Measurements from ENCODE around the gene RPL39L. TPM values are rescaled to one million over a fixed set of nuclear protein-coding genes. Genes with fewer than 3 reads are reported as not detected.
A peak's percentile ranks its signal among the peaks of the same experiment; 100 is the strongest.
"Not testable (repeated sequence)": the region's sequence is repeated elsewhere in the genome, so short reads cannot be mapped to it uniquely, and the experiment has no call there.

The RPL39L gene
- total RNA-seq (2014; rRNA removed; shearing (Covaris generic)), result 33.8 and 35.6 TPM in 2 replicates
- 26.0 and 32.5 TPM in 2 replicates for polyA plus RNA-seq (2015; cell fraction: cytosol; rRNA removed)
- 0.87 and 9.3 TPM in 2 replicates for polyA plus RNA-seq (2015; cell fraction: nucleus; rRNA removed)

DNA sequence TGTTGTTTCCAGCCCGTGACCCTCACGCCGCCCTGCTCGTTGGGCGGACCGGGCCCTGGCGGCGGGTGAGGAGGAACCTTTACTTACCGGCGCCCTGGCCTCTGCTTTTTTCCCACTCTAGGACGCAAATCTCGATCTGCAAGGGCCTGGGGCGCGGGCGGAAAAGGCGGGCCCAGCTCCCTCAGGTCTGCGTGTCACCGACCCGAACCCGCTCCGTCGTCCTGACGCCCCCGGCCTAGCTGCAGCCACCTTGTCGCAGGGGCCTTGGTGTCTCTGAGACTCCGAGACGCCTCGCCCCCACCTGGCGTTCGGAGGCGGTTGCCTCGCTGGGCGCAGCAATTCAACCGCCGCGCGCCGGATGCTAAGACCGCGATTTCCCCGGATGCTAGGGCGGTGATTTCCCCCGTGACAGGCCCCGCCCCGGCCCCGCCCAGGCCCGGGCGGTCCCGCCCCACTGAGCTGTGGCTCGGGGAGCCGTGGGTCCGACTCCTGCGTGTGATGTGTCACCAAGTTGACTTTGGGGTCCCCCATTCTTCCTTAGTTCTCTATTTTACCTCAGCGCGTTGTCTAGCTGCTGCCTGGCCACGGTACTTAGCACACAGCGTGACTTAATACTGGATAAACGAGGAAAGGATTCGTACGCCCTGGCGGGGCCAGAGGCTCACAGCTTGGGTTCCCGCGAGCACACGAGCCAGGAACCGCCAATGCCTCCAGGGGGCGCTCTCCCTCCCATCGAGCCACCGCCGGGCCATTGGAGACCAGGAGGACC is at the start of gene RPL39L:
RPL39L (minus strand) TSS at position 371 of the 769 bp plus-strand sequence. CDS start 18,196 bp downstream, outside the sequence.
- DNase-seq (ENCODE audit: low read depth, low spot score), result peak; percentile 91
- in situ Hi-C loops (cut with HindIII; ENCODE audit: low pct_unique_long_range_greater_than_20kb, low sequenced_read_pairs), result no loop called here

GRCh38 chr3:187188931-187189330 is 49.6 kb upstream of the RPL39L start:
- in situ Hi-C loops (cut with HindIII; ENCODE audit: low pct_unique_long_range_greater_than_20kb, low sequenced_read_pairs), result no loop called here
- DNase-seq (ENCODE audit: low read depth, low spot score), result no peak

DNA sequence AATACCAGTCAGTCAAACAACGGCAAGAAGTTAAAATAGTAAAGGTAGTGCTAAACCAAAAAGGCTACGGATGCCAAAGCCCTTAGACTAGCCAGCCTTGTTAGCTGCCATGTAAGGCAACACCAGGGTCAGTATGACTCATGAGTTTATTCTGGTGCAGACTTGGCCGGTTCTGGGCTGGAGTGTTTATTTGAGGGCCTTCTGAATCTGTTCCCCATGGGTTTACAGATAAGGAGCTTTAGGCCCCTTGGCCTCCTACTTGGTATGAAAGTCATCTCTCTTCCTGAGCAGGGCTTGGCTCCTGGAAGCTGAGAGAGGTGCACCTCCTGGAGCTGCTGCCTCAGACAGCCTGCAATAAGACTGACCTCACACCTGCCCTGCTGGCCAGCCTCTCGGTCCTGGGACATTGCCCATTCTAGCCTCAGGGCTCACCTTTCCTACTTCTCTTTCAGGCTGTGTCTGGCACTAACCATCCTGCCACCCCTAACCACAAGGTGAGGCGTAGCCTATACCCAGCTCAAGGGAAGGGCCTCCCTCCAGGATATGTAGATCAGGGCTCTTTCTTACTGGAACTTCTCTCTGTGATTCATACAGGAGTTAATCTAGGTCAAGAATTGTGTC is 47.6 kb upstream of the RPL39L start:
- no peak for DNase-seq (ENCODE audit: low read depth, low spot score)
- in situ Hi-C loops (cut with HindIII; ENCODE audit: low pct_unique_long_range_greater_than_20kb, low sequenced_read_pairs), result no loop called here

GRCh38 chr3:187186375-187186774 is 47.1 kb upstream of the RPL39L start:
- in situ Hi-C loops (cut with HindIII; ENCODE audit: low pct_unique_long_range_greater_than_20kb, low sequenced_read_pairs), result no loop called here
- no peak for DNase-seq (ENCODE audit: low read depth, low spot score)

- DNase-seq (ENCODE audit: low read depth, low spot score), result no peak
- in situ Hi-C loops (cut with HindIII; ENCODE audit: low pct_unique_long_range_greater_than_20kb, low sequenced_read_pairs), result no loop called here
Measured at GRCh38 chr3:187185759-187186158, 46.5 kb upstream of the RPL39L start.

- in situ Hi-C loops (cut with HindIII; ENCODE audit: low pct_unique_long_range_greater_than_20kb, low sequenced_read_pairs), result no loop called here
Measured at GRCh38 chr3:187183903-187184302, 44.6 kb upstream of the RPL39L start.

GRCh38 chr3:187183210-187183862 is 44.0 kb upstream of the RPL39L start:
- no peak for DNase-seq (ENCODE audit: low read depth, low spot score)
- in situ Hi-C loops (cut with HindIII; ENCODE audit: low pct_unique_long_range_greater_than_20kb, low sequenced_read_pairs), result no loop called here

More at GRCh38 chr3:187183903-187184302, 44.6 kb upstream of the RPL39L start:
- no peak for DNase-seq (ENCODE audit: low read depth, low spot score)

GRCh38 chr3:187181454-187182170 is 42.3 kb upstream of the RPL39L start:
- in situ Hi-C loops (cut with HindIII; ENCODE audit: low pct_unique_long_range_greater_than_20kb, low sequenced_read_pairs), result no loop called here
- DNase-seq (ENCODE audit: low read depth, low spot score), result no peak

GRCh38 chr3:187172929-187173328 is 33.6 kb upstream of the RPL39L start:
- in situ Hi-C loops (cut with HindIII; ENCODE audit: low pct_unique_long_range_greater_than_20kb, low sequenced_read_pairs), result no loop called here
- DNase-seq (ENCODE audit: low read depth, low spot score), result no peak

GRCh38 chr3:187170911-187171310 is 31.6 kb upstream of the RPL39L start:
- in situ Hi-C loops (cut with HindIII; ENCODE audit: low pct_unique_long_range_greater_than_20kb, low sequenced_read_pairs); DNase-seq (ENCODE audit: low read depth, low spot score): not testable (repeated sequence)

DNA sequence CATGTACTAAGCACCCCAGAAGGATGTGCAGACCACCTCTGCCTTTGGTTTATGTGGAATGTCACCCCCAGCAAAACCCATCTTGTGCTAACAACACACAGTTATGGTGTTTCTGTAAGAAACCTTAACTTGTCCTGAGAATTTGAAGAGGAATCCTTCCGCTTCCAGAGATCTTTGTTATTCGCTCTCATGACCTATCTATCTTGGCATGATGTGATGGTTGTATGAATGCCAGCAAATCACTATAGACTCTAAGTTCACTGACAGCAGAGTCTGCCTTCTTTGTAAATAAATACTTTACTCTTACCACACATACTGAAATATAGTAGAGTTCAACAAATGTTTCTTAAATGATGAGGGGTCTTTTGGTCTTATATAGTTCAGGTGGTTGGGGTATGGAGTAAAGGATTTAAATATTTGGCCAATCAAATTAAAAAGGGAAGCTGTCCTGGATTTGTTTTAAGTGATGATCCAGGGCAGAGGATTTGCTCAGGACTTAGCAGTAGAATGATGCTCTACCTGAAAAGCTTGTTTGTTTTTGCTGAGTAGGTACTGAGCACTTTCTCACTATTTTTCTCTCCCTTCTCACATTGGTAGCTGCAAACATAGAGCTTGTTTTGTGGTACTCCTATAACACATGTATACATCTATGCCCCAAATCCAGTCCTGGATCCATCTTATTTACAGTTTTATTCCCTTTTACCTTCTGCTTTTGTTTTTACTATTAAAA is 30.1 kb upstream of the RPL39L start:
- DNase-seq (ENCODE audit: low read depth, low spot score), result no peak
- in situ Hi-C loops (cut with HindIII; ENCODE audit: low pct_unique_long_range_greater_than_20kb, low sequenced_read_pairs), result no loop called here

GRCh38 chr3:187167777-187168176 is 28.5 kb upstream of the RPL39L start:
- in situ Hi-C loops (cut with HindIII; ENCODE audit: low pct_unique_long_range_greater_than_20kb, low sequenced_read_pairs), result no loop called here
- DNase-seq (ENCODE audit: low read depth, low spot score), result no peak

- no peak for DNase-seq (ENCODE audit: low read depth, low spot score)
- in situ Hi-C loops (cut with HindIII; ENCODE audit: low pct_unique_long_range_greater_than_20kb, low sequenced_read_pairs), result no loop called here
Measured at GRCh38 chr3:187166750-187167149, 27.5 kb upstream of the RPL39L start.

DNA sequence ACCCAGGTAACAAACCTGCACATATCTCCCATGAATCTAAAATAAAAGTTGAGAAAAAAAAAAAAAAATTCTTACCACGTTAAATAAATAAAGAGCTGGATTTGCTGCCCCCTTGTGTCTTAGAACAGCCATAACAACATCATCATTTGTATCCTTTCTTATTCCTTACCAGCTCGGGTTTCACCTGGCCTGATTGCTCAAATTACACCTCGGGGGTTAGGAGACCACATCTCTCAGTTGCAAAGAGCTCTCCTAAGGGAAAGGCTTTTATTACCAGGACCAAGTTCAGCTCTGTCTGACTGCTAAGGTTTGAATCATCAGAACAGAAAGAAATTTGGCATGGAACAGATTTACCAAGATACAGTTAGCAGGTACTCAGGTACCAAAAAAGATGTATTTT is 25.8 kb upstream of the RPL39L start:
- peak; percentile 77 for DNase-seq (ENCODE audit: low read depth, low spot score)
- in situ Hi-C loops (cut with HindIII; ENCODE audit: low pct_unique_long_range_greater_than_20kb, low sequenced_read_pairs), result no loop called here

DNA sequence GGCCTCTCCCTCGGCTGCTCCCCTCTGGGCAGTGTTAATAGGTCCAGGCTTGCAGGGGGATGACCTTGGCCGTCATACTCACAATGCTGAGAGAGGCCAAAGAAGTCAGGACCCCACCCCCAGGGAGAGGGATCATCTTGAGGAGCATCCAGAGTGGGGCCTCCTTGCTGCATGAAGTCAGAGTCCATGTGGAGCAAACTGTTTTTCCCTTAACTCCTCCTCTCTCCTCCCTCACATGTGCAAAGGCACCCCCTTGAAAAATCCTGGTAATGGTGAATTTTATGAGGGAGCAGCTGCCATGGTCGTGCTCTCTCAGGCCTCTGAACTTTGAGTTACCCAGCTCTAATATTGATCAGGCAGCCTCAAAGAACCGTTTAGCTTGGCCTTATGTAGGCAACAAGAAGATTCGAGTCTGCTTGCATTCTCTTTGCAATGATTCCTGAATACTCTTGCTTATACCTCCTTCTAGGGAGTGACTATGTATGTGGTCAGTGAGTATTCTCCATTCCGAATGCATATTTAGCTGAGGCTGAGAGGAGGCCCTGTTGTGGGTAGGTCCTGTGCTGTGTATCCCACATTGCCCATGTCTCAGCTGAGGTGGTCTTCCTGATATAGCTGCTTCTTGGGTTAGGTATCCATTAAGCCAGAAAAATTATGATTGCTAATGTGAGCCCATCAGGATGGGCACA is 23.1 kb upstream of the RPL39L start:
- in situ Hi-C loops (cut with HindIII; ENCODE audit: low pct_unique_long_range_greater_than_20kb, low sequenced_read_pairs), result no loop called here
- DNase-seq (ENCODE audit: low read depth, low spot score), result no peak

GRCh38 chr3:187161556-187161955 is 22.3 kb upstream of the RPL39L start:
- peak; percentile 5 for DNase-seq (ENCODE audit: low read depth, low spot score)
- in situ Hi-C loops (cut with HindIII; ENCODE audit: low pct_unique_long_range_greater_than_20kb, low sequenced_read_pairs), result no loop called here

GRCh38 chr3:187150599-187150998 is 11.3 kb upstream of the RPL39L start:
- peak; percentile 63 for DNase-seq (ENCODE audit: low read depth, low spot score)
- in situ Hi-C loops (cut with HindIII; ENCODE audit: low pct_unique_long_range_greater_than_20kb, low sequenced_read_pairs), result no loop called here

Measured in SK-MEL-5 (cell line).